HepG2 (cell line): Measurements from ENCODE around the gene NPPC. TPM values are rescaled to one million over a fixed set of nuclear protein-coding genes. Genes with fewer than 3 reads are reported as not detected.
A peak's percentile ranks its signal among the peaks of the same experiment; 100 is the strongest.

Experiments used
- ATAC-seq: fragments of 200-7000 bp; cut with Tn5 transposase; 3 replicates; pipeline ENCODE4 v1.9.1; 2020; ENCODE audit warnings: mild to moderate bottlenecking, moderate library complexity
- BruUV-seq: library from RNA; stranded (reverse); fragments of 400-500 nt; replicated peaks from 2 replicates; lab custom pipeline; 2021; lab: Mats Ljungman, UMichigan
- CTCF ChIA-PET: fragments of 300-600 bp; formaldehyde crosslinking; extraction: SDS; loops from one replicate; lab custom pipeline; 2021; ENCODE audit warnings: low total read pairs, inconsistent platforms, low intra/inter-chr PET ratio; lab: Yijun Ruan, JAX
- POLR2A ChIA-PET: fragments of 350-600 bp; sonication (Branson Sonifier 250); formaldehyde crosslinking; loops from one replicate; lab custom pipeline; 2020; ENCODE audit warnings: antibody characterized with exemption, inconsistent platforms; lab: Yijun Ruan, JAX
- DNase-seq: peaks from one replicate; pipeline ENCODE4 v3.0.0-alpha.2; 2015; ENCODE audit warnings: low spot score
- FAIRE-seq: peaks from 3 replicates; lab custom pipeline; 2011; peaks lifted over from hg19 to GRCh38; lab: Jason Lieb, UNC
- H2AFZ ChIP-seq: one replicate; pipeline ENCODE4 v1.6.1; 2011; ENCODE audit warnings: low read length, inconsistent platforms
- H3K27ac ChIP-seq: fragments of 300-600 bp; 3 replicates; pipeline ENCODE4 v1.8.0; 2011; ENCODE audit warnings: mixed run types, mild to moderate bottlenecking, mixed read lengths, low read length, inconsistent platforms; ENCODE audit not compliant: insufficient read depth; ENCODE audit errors: extremely low read length
- H3K27me3 ChIP-seq, 2 experiments: fragments of 200-600 bp in 1 of 2; 2 replicates in 1 of 2; 3 replicates in 1 of 2; pipeline versions ENCODE4 v1.6.0 to v1.8.0; 2011; ENCODE audit warnings: low read length in 2 of 2, mild to moderate bottlenecking in 2 of 2, moderate library complexity in 2 of 2, inconsistent platforms in 1 of 2; ENCODE audit not compliant: insufficient read depth in 2 of 2, control insufficient read depth in 1 of 2
- H3K36me3 ChIP-seq, 2 experiments: fragments of 200-600 bp in 1 of 2; replicated peaks in 1 of 2; 2 replicates in 1 of 2; 3 replicates in 1 of 2; pipeline versions ENCODE4 v1.5.1 to v1.8.0; 2011; ENCODE audit warnings: low read length in 2 of 2, inconsistent platforms in 1 of 2; ENCODE audit not compliant: insufficient read depth in 2 of 2, control insufficient read depth in 1 of 2
- H3K4me1 ChIP-seq: 2 replicates; pipeline ENCODE4 v1.5.1; 2012; ENCODE audit warnings: low read length, inconsistent platforms; ENCODE audit not compliant: insufficient read depth
- H3K4me2 ChIP-seq: 2 replicates; pipeline ENCODE4 v1.6.0; 2011; ENCODE audit warnings: low read depth, low read length, inconsistent platforms
- H3K4me3 ChIP-seq, 3 experiments: fragments of 200-600 bp in 1 of 3; sonication (generic), shearing (Covaris generic) in 1 of 3; replicated peaks in 1 of 3; 2 replicates each; pipeline ENCODE4 v1.5.1; 2011 to 2016; ENCODE audit warnings: low read length in 3 of 3, inconsistent platforms in 2 of 3, low read depth in 2 of 3, mild to moderate bottlenecking in 2 of 3, control low read depth in 1 of 3, mixed read lengths in 1 of 3; ENCODE audit not compliant: insufficient read depth in 1 of 3
- H3K79me2 ChIP-seq: one replicate; pipeline ENCODE4 v1.6.1; 2011; ENCODE audit warnings: low read length, inconsistent platforms; ENCODE audit not compliant: insufficient read depth
- H3K9ac ChIP-seq: 2 replicates; pipeline ENCODE4 v1.6.0; 2011; ENCODE audit warnings: mild to moderate bottlenecking, low read depth, low read length, inconsistent platforms; ENCODE audit not compliant: insufficient read depth
- H3K9me3 ChIP-seq: 2 replicates; pipeline ENCODE4 v1.5.1; 2012; ENCODE audit warnings: mild to moderate bottlenecking, low read length
- H4K20me1 ChIP-seq: 2 replicates; pipeline ENCODE4 v1.6.0; 2011; ENCODE audit warnings: inconsistent platforms, mild to moderate bottlenecking, low read length, moderate library complexity; ENCODE audit not compliant: insufficient read depth
- GABPB1 ChIP-seq: IDR thresholded peaks from 2 replicates; pipeline ENCODE4 v1.6.1; 2016; ENCODE audit warnings: mild to moderate bottlenecking, missing genetic modification reagents, moderate library complexity, missing compliant biosample characterization
- MAZ ChIP-seq, 2 experiments: sonication (generic) in 1 of 2; formaldehyde crosslinking in 1 of 2; IDR thresholded peaks; 2 replicates each; pipeline versions ENCODE4 v1.5.0 to v1.6.1; 2012 to 2020; ENCODE audit warnings: low read depth in 2 of 2, mild to moderate bottlenecking in 2 of 2, borderline replicate concordance in 1 of 2, improper control_type of control experiment in 1 of 2, low read length in 1 of 2, missing genetic modification reagents in 1 of 2, moderate library complexity in 1 of 2
- ONECUT2 ChIP-seq: sonication (generic); formaldehyde crosslinking; IDR thresholded peaks from 2 replicates; pipeline ENCODE4 v1.4.0; 2020; ENCODE audit warnings: missing genetic modification reagents
- STAG1 ChIP-seq: sonication (generic); formaldehyde crosslinking; IDR thresholded peaks from 2 replicates; pipeline ENCODE4 v1.4.0; 2020; ENCODE audit warnings: missing genetic modification reagents
- XRCC5 ChIP-seq: fragments of 200-400 bp; formaldehyde crosslinking; optimal IDR thresholded peaks from 2 replicates; pipeline ENCODE3; 2017; ENCODE audit warnings: mild to moderate bottlenecking, low read length
- ZMAT5 ChIP-seq: sonication (generic); formaldehyde crosslinking; IDR thresholded peaks from 2 replicates; pipeline ENCODE4 v1.5.0; 2020; ENCODE audit warnings: mild to moderate bottlenecking, low read depth, missing genetic modification reagents, borderline replicate concordance
- ZNF496 ChIP-seq: sonication (generic); formaldehyde crosslinking; IDR thresholded peaks from 2 replicates; pipeline ENCODE4 v1.8.1; 2023; ENCODE audit warnings: mild to moderate bottlenecking, moderate library complexity, missing genetic modification reagents; ENCODE audit not compliant: insufficient replicate concordance
- ZNF800 ChIP-seq: sonication (generic); formaldehyde crosslinking; IDR thresholded peaks from 2 replicates; pipeline ENCODE4 v1.4.0; 2020; ENCODE audit warnings: missing genetic modification reagents
- WGBS: methylation state at CpG from one replicate; pipeline ENCODE4 v1.1.6; 2017; ENCODE audit warnings: low lambda C conversion rate; 5-methylcytosine and 5-hydroxymethylcytosine counted together
- in situ Hi-C: cut with HindIII; loops from 2 replicates; pipeline ENCODE4 v1.10.0; 2017; ENCODE audit warnings: low pct_unique_long_range_greater_than_20kb; ENCODE audit not compliant: extremely low pct_ligation_motif_present
- intact Hi-C: fragments of 100-400 bp; cut with micrococcal nuclease; formaldehyde crosslinking; loops from one replicate; pipeline ENCODE4 v1.10.0; 2022; ENCODE audit not compliant: unreplicated experiment
- polyA plus RNA-seq, 8 experiments: library from polyadenylated mRNA; depleted of rRNA in 3 of 8; stranded (reverse) in 7 of 8; unstranded in 1 of 8; fragments of >200 nt; fragmentation: Illumina TruSeq in 4 of 8; extraction: Trizol in 4 of 8; gene quantifications; 2 replicates each; pipeline versions ENCODE4 v1.2.1 to v1.2.3, GENCODE V29; 2011 to 2016; ENCODE audit warnings: low read depth in 4 of 8, missing spikeins in 1 of 8, mixed read lengths in 1 of 8; ENCODE audit not compliant: insufficient read depth in 1 of 8
- total RNA-seq, 5 experiments: library from RNA; depleted of rRNA; stranded (reverse); fragments of >200 nt; fragmentation: Illumina TruSeq; extraction: Trizol; gene quantifications; 2 replicates each; pipeline ENCODE4 v1.2.3, GENCODE V29; 2016; ENCODE audit warnings: low read depth in 1 of 5
- TF ChIP-seq, protein P1 (sequence below): sonication (generic); formaldehyde crosslinking; IDR thresholded peaks from 2 replicates; pipeline ENCODE4 v1.4.0; 2020; ENCODE audit warnings: missing genetic modification reagents
- TF ChIP-seq, protein P2 (sequence below): sonication (generic); formaldehyde crosslinking; IDR thresholded peaks from 2 replicates; pipeline ENCODE4 v1.4.0; 2020; ENCODE audit warnings: missing genetic modification reagents, borderline replicate concordance

The NPPC gene
- total and polyA plus RNA-seq, 2 of the 13 experiments (the other 11 are each of a cell fraction or from before 2014, with no cell fraction given) = 0.11 TPM; not detected in 1

- in situ Hi-C loops = loop anchor here (10.0 kb wide), 1 partner anchor 216 kb away; no protein-coding TSS in a partner anchor
- ChIA-PET POLR2A (no interaction called here), CTCF (no interaction called here)
- no peak overlapping the region for H3K27ac ChIP-seq
- ATAC-seq = peak; percentile 7; the same call in 1 of the 3 replicates
- peak; percentile 36 for FAIRE-seq
- peak; percentile 35 for DNase-seq
- H2AFZ ChIP-seq = no peak overlapping the region
- H3K27me3 ChIP-seq = peaks cover 20 to 97% of the 10 kb centered on the region in 2 experiments; a peak in 4 of 5 replicates
- H3K9me3 ChIP-seq = no peaks in the 10 kb centered on the region
- H3K36me3 ChIP-seq = no peaks in the 10 kb centered on the region
- no peak overlapping the region for H3K9ac ChIP-seq
- H4K20me1 ChIP-seq = no peaks in the 10 kb centered on the region; the same call in 1 of the 2 replicates
- no peak overlapping the region for H3K4me2 ChIP-seq
- peaks cover 43% of the 10 kb centered on the region for H3K4me1 ChIP-seq
- no peaks in the 10 kb centered on the region for H3K79me2 ChIP-seq
- intact Hi-C loops = loop anchor here (5.0 kb wide), 1 partner anchor 34 kb away; the partner anchor contains the start of gene DIS3L2
- 4% methylated on average over 5 of the region's 5 CpGs for WGBS
- H3K4me3 ChIP-seq = no peak overlapping the region
- no TSS peak for BruUV-seq
- TF ChIP-seq ONECUT2 (CRISPR knock-in tag) = no peak
- no peak for TF ChIP-seq ZNF496 (CRISPR knock-in tag)
- TF ChIP-seq XRCC5 = peak; percentile 46
- TF ChIP-seq, protein P1, sequence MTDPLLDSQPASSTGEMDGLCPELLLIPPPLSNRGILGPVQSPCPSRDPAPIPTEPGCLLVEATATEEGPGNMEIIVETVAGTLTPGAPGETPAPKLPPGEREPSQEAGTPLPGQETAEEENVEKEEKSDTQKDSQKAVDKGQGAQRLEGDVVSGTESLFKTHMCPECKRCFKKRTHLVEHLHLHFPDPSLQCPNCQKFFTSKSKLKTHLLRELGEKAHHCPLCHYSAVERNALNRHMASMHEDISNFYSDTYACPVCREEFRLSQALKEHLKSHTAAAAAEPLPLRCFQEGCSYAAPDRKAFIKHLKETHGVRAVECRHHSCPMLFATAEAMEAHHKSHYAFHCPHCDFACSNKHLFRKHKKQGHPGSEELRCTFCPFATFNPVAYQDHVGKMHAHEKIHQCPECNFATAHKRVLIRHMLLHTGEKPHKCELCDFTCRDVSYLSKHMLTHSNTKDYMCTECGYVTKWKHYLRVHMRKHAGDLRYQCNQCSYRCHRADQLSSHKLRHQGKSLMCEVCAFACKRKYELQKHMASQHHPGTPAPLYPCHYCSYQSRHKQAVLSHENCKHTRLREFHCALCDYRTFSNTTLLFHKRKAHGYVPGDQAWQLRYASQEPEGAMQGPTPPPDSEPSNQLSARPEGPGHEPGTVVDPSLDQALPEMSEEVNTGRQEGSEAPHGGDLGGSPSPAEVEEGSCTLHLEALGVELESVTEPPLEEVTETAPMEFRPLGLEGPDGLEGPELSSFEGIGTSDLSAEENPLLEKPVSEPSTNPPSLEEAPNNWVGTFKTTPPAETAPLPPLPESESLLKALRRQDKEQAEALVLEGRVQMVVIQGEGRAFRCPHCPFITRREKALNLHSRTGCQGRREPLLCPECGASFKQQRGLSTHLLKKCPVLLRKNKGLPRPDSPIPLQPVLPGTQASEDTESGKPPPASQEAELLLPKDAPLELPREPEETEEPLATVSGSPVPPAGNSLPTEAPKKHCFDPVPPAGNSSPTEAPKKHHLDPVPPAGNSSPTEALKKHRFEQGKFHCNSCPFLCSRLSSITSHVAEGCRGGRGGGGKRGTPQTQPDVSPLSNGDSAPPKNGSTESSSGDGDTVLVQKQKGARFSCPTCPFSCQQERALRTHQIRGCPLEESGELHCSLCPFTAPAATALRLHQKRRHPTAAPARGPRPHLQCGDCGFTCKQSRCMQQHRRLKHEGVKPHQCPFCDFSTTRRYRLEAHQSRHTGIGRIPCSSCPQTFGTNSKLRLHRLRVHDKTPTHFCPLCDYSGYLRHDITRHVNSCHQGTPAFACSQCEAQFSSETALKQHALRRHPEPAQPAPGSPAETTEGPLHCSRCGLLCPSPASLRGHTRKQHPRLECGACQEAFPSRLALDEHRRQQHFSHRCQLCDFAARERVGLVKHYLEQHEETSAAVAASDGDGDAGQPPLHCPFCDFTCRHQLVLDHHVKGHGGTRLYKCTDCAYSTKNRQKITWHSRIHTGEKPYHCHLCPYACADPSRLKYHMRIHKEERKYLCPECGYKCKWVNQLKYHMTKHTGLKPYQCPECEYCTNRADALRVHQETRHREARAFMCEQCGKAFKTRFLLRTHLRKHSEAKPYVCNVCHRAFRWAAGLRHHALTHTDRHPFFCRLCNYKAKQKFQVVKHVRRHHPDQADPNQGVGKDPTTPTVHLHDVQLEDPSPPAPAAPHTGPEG (CRISPR knock-in tag) = no peak
- 0 out of 2 replicates have a peak, but pooled peaks have one; percentile 30 for TF ChIP-seq ZNF800 (CRISPR knock-in tag)
- TF ChIP-seq, protein P2, sequence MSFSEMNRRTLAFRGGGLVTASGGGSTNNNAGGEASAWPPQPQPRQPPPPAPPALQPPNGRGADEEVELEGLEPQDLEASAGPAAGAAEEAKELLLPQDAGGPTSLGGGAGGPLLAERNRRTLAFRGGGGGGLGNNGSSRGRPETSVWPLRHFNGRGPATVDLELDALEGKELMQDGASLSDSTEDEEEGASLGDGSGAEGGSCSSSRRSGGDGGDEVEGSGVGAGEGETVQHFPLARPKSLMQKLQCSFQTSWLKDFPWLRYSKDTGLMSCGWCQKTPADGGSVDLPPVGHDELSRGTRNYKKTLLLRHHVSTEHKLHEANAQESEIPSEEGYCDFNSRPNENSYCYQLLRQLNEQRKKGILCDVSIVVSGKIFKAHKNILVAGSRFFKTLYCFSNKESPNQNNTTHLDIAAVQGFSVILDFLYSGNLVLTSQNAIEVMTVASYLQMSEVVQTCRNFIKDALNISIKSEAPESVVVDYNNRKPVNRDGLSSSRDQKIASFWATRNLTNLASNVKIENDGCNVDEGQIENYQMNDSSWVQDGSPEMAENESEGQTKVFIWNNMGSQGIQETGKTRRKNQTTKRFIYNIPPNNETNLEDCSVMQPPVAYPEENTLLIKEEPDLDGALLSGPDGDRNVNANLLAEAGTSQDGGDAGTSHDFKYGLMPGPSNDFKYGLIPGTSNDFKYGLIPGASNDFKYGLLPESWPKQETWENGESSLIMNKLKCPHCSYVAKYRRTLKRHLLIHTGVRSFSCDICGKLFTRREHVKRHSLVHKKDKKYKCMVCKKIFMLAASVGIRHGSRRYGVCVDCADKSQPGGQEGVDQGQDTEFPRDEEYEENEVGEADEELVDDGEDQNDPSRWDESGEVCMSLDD (CRISPR knock-in tag) = no peak
- TF ChIP-seq GABPB1 (CRISPR knock-in tag) = no peak
- TF ChIP-seq MAZ (IDR thresholded peaks at IDR 0.05; ENCODE audit: borderline replicate concordance, low read depth, low read length) = peak; percentile 39; the same call in 1 of the 2 replicates
- TF ChIP-seq MAZ (CRISPR knock-in tag; IDR thresholded peaks at IDR 0.05; ENCODE audit: low read depth) = no peak
- TF ChIP-seq STAG1 (CRISPR knock-in tag) = peak; percentile 46
- no peak for TF ChIP-seq ZMAT5 (CRISPR knock-in tag)
Observed at GRCh38 chr2:231928481-231928880, 2.3 kb upstream of the NPPC start.
